ENCODE results near the gene PGBD1.
A peak's percentile ranks its signal among the peaks of the same experiment; 100 is the strongest.

PGBD1 gene, protein sequence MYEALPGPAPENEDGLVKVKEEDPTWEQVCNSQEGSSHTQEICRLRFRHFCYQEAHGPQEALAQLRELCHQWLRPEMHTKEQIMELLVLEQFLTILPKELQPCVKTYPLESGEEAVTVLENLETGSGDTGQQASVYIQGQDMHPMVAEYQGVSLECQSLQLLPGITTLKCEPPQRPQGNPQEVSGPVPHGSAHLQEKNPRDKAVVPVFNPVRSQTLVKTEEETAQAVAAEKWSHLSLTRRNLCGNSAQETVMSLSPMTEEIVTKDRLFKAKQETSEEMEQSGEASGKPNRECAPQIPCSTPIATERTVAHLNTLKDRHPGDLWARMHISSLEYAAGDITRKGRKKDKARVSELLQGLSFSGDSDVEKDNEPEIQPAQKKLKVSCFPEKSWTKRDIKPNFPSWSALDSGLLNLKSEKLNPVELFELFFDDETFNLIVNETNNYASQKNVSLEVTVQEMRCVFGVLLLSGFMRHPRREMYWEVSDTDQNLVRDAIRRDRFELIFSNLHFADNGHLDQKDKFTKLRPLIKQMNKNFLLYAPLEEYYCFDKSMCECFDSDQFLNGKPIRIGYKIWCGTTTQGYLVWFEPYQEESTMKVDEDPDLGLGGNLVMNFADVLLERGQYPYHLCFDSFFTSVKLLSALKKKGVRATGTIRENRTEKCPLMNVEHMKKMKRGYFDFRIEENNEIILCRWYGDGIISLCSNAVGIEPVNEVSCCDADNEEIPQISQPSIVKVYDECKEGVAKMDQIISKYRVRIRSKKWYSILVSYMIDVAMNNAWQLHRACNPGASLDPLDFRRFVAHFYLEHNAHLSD

DNA sequence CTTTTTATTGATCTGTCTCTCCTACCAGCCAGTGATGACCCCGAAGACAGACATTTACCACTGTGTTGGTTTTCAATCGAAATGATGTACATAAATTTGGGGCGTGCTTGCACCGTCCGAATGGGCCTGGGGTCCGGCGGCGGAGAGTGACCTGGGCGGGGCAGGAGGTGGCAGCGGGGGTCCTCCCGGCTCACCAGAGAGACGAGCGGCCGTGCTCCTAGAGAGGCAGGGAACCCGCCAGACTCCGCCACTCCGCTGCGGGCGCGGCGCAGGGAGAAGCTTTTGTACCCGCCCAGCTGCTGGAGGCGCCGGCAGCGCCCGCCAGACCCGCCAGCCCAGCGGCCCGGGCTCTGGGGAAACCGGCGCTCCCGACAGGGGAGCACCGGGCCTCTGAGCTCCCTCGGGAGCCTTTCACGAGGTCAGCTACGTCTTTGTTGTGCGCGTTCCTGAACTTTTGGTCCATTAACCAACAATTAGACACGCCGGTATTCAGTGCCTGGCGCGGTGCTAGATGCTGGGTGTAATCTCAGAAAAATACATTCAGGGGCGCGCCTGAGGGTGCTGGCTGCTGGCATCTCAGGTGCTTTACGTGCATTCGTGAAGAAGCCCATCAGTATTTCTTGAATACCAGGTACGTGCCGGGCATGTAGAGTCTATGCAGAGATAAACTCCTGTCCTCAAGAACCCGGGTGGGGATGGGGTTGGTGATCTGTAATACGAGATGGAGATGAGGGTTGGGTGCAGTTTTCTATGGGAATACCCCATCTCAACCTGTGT lies at the start of gene PGBD1:
Gene PGBD1, plus strand, starts transcription at position 285 of the 777 bp plus-strand sequence. CDS start 2,242 bp downstream, outside the sequence.
- TF ChIP-seq, protein P1, sequence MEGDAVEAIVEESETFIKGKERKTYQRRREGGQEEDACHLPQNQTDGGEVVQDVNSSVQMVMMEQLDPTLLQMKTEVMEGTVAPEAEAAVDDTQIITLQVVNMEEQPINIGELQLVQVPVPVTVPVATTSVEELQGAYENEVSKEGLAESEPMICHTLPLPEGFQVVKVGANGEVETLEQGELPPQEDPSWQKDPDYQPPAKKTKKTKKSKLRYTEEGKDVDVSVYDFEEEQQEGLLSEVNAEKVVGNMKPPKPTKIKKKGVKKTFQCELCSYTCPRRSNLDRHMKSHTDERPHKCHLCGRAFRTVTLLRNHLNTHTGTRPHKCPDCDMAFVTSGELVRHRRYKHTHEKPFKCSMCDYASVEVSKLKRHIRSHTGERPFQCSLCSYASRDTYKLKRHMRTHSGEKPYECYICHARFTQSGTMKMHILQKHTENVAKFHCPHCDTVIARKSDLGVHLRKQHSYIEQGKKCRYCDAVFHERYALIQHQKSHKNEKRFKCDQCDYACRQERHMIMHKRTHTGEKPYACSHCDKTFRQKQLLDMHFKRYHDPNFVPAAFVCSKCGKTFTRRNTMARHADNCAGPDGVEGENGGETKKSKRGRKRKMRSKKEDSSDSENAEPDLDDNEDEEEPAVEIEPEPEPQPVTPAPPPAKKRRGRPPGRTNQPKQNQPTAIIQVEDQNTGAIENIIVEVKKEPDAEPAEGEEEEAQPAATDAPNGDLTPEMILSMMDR (IDR thresholded peaks at IDR 0.05; ENCODE audit: insufficient read depth, low read depth, low read length, missing control alignments) = no peak
- peak within 1 kb of the TSS; percentile 65 for H3K4me3 ChIP-seq (ENCODE audit: low read length)
- peak; percentile 77 for DNase-seq (ENCODE audit: low read depth)

DNA sequence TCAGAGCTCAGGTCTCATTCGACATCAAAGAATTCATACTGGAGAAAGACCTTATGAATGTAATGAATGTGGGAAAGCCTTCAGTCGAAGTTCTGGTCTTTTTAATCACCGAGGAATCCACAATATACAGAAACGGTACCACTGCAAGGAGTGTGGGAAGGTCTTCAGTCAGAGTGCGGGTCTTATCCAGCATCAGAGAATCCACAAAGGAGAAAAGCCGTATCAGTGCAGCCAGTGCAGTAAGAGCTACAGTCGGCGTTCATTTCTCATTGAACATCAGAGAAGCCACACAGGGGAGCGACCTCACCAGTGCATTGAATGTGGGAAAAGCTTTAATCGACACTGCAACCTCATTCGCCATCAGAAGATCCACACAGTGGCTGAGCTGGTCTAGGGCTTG lies 48.6 kb upstream of the PGBD1 start:
- DNase-seq (ENCODE audit: low read depth) = no peak
- TF ChIP-seq, protein P1 (IDR thresholded peaks at IDR 0.05; ENCODE audit: insufficient read depth, low read depth, low read length, missing control alignments) = no peak

DNA sequence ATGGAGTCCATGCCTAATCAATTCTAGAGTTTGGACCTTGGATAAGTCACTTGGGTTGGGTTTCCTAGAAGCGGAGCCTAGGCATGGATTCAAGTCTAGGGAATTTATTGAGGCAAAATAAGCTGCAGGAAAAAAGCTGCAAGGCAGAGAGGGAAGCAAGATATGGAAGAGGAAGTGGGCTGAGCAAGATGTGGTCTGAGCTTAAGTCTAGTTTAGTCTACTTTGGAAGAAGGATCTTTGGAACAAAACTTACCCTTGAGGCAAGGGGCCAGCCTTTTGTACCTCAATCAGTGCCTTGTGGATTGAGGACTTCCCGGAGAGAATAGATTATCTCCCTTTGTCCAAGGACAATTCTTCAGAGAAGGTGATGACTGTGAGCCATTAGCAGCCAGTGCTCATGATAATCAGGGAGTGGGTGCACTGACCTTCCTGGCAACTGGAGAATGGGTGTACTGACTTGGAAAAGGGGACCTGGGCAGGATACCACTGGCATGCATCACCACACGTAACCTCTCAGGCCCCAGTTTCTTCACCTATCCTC lies 45.4 kb upstream of the PGBD1 start:
- H3K4me3 ChIP-seq (ENCODE audit: low read length) = no peak overlapping the region
- TF ChIP-seq, protein P1 (IDR thresholded peaks at IDR 0.05; ENCODE audit: insufficient read depth, low read depth, low read length, missing control alignments) = no peak
- DNase-seq (ENCODE audit: low read depth) = no peak

More for the DNA sequence above, 48.6 kb upstream of the PGBD1 start:
- no peak overlapping the region for H3K4me3 ChIP-seq (ENCODE audit: low read length)

DNA sequence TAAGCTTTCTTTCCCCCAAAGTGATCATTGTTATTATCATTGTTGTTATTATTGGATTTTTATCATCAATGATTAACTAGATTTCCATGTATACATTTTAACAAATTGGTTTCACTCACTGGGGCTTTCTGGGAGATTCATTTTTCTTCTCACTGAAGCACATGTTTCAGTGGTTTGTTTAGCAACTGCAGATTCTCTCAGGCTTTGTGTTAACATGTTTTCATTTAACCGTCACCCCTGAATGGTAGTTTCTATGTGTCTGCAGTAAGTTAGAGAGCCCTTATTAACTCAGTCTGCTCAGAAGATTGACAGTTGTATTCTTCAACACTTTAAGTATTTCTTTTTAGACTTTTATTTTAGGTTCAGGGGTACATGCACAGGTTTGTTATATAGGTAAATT lies 41.7 kb upstream of the PGBD1 start:
- H3K4me3 ChIP-seq (ENCODE audit: low read length) = no peak overlapping the region
- TF ChIP-seq, protein P1 (IDR thresholded peaks at IDR 0.05; ENCODE audit: insufficient read depth, low read depth, low read length, missing control alignments) = no peak
- DNase-seq (ENCODE audit: low read depth) = no peak

DNA sequence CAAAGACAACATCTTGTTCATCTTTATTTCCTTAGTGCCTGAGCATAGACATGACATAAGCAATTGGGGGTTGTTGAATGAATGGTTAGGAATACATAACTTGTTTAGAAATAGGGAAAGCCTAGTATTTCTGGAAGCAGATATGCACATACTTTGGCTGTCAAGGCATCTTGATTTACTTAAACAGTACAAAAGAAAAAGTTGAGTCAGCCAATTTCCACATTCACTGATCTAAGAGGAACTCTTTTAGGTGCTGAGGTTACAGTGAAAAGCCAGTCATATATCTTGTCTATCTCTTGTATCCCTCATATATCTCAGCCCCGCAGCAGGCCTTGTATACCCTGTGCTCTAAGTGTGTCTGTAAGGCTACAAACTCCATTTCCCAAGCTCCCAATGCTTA lies 40.9 kb upstream of the PGBD1 start:
- no peak overlapping the region for H3K4me3 ChIP-seq (ENCODE audit: low read length)
- DNase-seq (ENCODE audit: low read depth) = no peak
- TF ChIP-seq, protein P1 (IDR thresholded peaks at IDR 0.05; ENCODE audit: insufficient read depth, low read depth, low read length, missing control alignments) = no peak

DNA sequence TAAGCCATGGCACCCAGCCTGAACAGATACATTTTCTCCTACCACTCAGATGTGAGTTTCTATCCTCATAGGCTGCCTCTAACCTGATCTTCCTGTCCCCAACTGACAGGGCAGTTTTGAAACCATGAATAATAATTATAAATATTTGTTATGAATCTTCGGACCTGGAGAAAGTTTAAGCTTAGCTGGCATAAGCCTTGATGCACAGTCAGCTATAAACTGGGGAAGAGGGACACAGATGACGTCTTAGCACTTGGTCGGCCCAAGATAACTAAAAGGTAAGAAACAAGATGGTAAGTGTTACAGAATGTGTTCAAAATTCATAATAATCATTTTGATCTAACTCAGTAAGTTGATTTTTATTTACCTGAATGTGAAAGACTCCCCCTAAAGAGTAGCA lies 37.4 kb upstream of the PGBD1 start:
- DNase-seq (ENCODE audit: low read depth) = no peak
- TF ChIP-seq, protein P1 (IDR thresholded peaks at IDR 0.05; ENCODE audit: insufficient read depth, low read depth, low read length, missing control alignments) = no peak
- H3K4me3 ChIP-seq (ENCODE audit: low read length) = no peak overlapping the region
